ENCODE results near the gene SPRN.
A peak's percentile ranks its signal among the peaks of the same experiment; 100 is the strongest.
"Not testable (repeated sequence)": the region's sequence is repeated elsewhere in the genome, so short reads cannot be mapped to it uniquely, and the experiment has no call there.

The SPRN gene

GRCh38 chr10:133439517-133440461 is 15.4 kb upstream of the SPRN start:
- DNase-seq: no peak

GRCh38 chr10:133438711-133439273 is 14.4 kb upstream of the SPRN start:
- DNase-seq: peak; percentile 32

GRCh38 chr10:133432789-133433188 is 8.4 kb upstream of the SPRN start:
- not testable (repeated sequence) for DNase-seq

GRCh38 chr10:133431888-133432613 is 7.6 kb upstream of the SPRN start:
- not testable (repeated sequence) for DNase-seq

- DNase-seq: not testable (repeated sequence)
Measured at GRCh38 chr10:133429571-133429970, 5.1 kb upstream of the SPRN start.

GRCh38 chr10:133424102-133424501 is 323 bp downstream of the SPRN start:
- not testable (repeated sequence) for DNase-seq

- no peak for DNase-seq
Measured at GRCh38 chr10:133422807-133423771, 1.3 kb downstream of the SPRN start.

GRCh38 chr10:133422223-133422806 is 2.1 kb downstream of the SPRN start:
- DNase-seq: no peak

- DNase-seq: no peak
Measured at GRCh38 chr10:133421336-133422222, 2.8 kb downstream of the SPRN start.

- DNase-seq: no peak
Measured at GRCh38 chr10:133420579-133420978, 3.8 kb downstream of the SPRN start.

GRCh38 chr10:133420028-133420427 is 4.4 kb downstream of the SPRN start:
- DNase-seq: no peak

- DNase-seq: no peak
Measured at GRCh38 chr10:133419211-133419950, 5.0 kb downstream of the SPRN start.

- no peak for DNase-seq
Measured at GRCh38 chr10:133418289-133418993, 6.0 kb downstream of the SPRN start.

GRCh38 chr10:133415752-133416151 is 8.7 kb downstream of the SPRN start:
- DNase-seq: no peak

- not testable (repeated sequence) for DNase-seq
Measured at GRCh38 chr10:133414401-133414800, 10.0 kb downstream of the SPRN start.

- DNase-seq: no peak
Measured at GRCh38 chr10:133412381-133412711, 12.1 kb downstream of the SPRN start.

- DNase-seq: no peak
Measured at GRCh38 chr10:133411523-133412380, 12.7 kb downstream of the SPRN start.

GRCh38 chr10:133405844-133406527 is 18.4 kb downstream of the SPRN start:
- peak; percentile 64 for DNase-seq

All from EL (cell line).